GM12878 (cell line): ENCODE data around the gene CPB2. TPM values are rescaled to one million over a fixed set of nuclear protein-coding genes. Genes with fewer than 3 reads are reported as not detected.

Experiments used
- ATAC-seq: fragments of 200-7000 bp; cut with Tn5 transposase; 3 replicates; pipeline ENCODE4 v1.9.1; 2020; ENCODE audit warnings: mild to moderate bottlenecking, moderate library complexity
- BruUV-seq: library from RNA; stranded (reverse); fragments of 400-500 nt; replicated peaks from 2 replicates; lab custom pipeline; 2021; lab: Mats Ljungman, UMichigan
- CTCF ChIA-PET: fragments of 300-600 bp; sonication (Branson Sonifier 250); formaldehyde crosslinking; extraction: SDS; loops from one replicate; lab custom pipeline; 2021; ENCODE audit warnings: inconsistent platforms; lab: Yijun Ruan, JAX
- POLR2A ChIA-PET: fragments of 350-600 bp; formaldehyde crosslinking; extraction: SDS; loops from one replicate; lab custom pipeline; 2021; ENCODE audit warnings: inconsistent platforms; lab: Charles Lee
- RAD21 ChIA-PET: fragments of 300-600 bp; sonication (Branson Sonifier 250); formaldehyde crosslinking; loops from one replicate; lab custom pipeline; 2023; ENCODE audit warnings: antibody characterized with exemption; ENCODE audit not compliant: unreplicated experiment; lab: Charles Lee
- SMC1A ChIA-PET: fragments of 300-600 bp; sonication (Branson Sonifier 250); formaldehyde crosslinking; loops from one replicate; lab custom pipeline; 2023; ENCODE audit not compliant: unreplicated experiment, uncharacterized antibody; lab: Charles Lee
- DNase-seq: peaks from one replicate; pipeline ENCODE4 v3.0.0-alpha.2; 2011; ENCODE audit warnings: low read depth, low spot score
- FAIRE-seq: peaks from 3 replicates; lab custom pipeline; 2011; peaks lifted over from hg19 to GRCh38; lab: Jason Lieb, UNC
- H2AFZ ChIP-seq: 2 replicates; pipeline ENCODE4 v1.6.0; 2011; ENCODE audit warnings: low read depth, low read length, control low read depth; ENCODE audit not compliant: control insufficient read depth
- H3K27ac ChIP-seq: 2 replicates; pipeline ENCODE4 v1.5.1; 2011; ENCODE audit warnings: control low read depth; ENCODE audit not compliant: control insufficient read depth, insufficient read depth
- H3K27me3 ChIP-seq, 2 experiments: replicated peaks in 1 of 2; 2 replicates each; pipeline versions ENCODE4 v1.6.0 to v1.6.1; 2011; ENCODE audit warnings: low read length in 1 of 2; ENCODE audit not compliant: control insufficient read depth in 2 of 2, insufficient read depth in 2 of 2
- H3K36me3 ChIP-seq, 2 experiments: 2 replicates each; pipeline ENCODE4 v1.5.1; 2011; ENCODE audit warnings: low read length in 1 of 2; ENCODE audit not compliant: control insufficient read depth in 2 of 2, insufficient read depth in 2 of 2
- H3K4me1 ChIP-seq: 2 replicates; pipeline ENCODE4 v1.6.1; 2011; ENCODE audit warnings: mild to moderate bottlenecking, low read length, moderate library complexity, mixed read lengths; ENCODE audit not compliant: control insufficient read depth, insufficient read depth
- H3K4me2 ChIP-seq: 2 replicates; pipeline ENCODE4 v1.6.0; 2011; ENCODE audit warnings: control low read depth; ENCODE audit not compliant: control insufficient read depth, insufficient read depth
- H3K4me3 ChIP-seq: fragments of 200-600 bp; sonication (generic); 2 replicates; pipeline ENCODE4 v1.5.1; 2016
- H3K79me2 ChIP-seq: 2 replicates; pipeline ENCODE4 v1.6.0; 2011; ENCODE audit warnings: low read length; ENCODE audit not compliant: control insufficient read depth, insufficient read depth
- H3K9ac ChIP-seq: 2 replicates; pipeline ENCODE4 v1.8.0; 2011; ENCODE audit warnings: low read length, control low read depth, mixed read lengths; ENCODE audit not compliant: control insufficient read depth, insufficient read depth
- H3K9me3 ChIP-seq: replicated peaks from 3 replicates; pipeline ENCODE4 v1.5.1; 2011; ENCODE audit warnings: mild to moderate bottlenecking, low read length; ENCODE audit not compliant: control insufficient read depth, insufficient read depth
- H4K20me1 ChIP-seq: 2 replicates; pipeline ENCODE4 v1.6.0; 2011; ENCODE audit not compliant: control insufficient read depth, insufficient read depth
- GABPA ChIP-seq: IDR thresholded peaks from 2 replicates; pipeline ENCODE4 v1.6.1; 2014; ENCODE audit warnings: antibody characterized with exemption, low read depth, mild to moderate bottlenecking, inconsistent platforms
- JUND ChIP-seq: IDR thresholded peaks from 2 replicates; pipeline ENCODE4 v1.6.1; 2012; ENCODE audit warnings: low read depth, mild to moderate bottlenecking, low read length, improper control_type of control experiment, moderate library complexity
- RB1 ChIP-seq: fragments of 450-650 bp; formaldehyde crosslinking; IDR thresholded peaks from 2 replicates; pipeline ENCODE4 v1.6.1; 2017; ENCODE audit warnings: mild to moderate bottlenecking, borderline replicate concordance
- ZBED1 ChIP-seq: IDR thresholded peaks from 2 replicates; pipeline ENCODE4 v1.6.1; 2016; ENCODE audit warnings: borderline replicate concordance
- WGBS: methylation state at CpG from one replicate; pipeline ENCODE4 v1.1.6; 2016; ENCODE audit warnings: low lambda C conversion rate; ENCODE audit not compliant: insufficient replicate concordance, insufficient coverage; ENCODE audit errors: missing lambda C conversion rate; 5-methylcytosine and 5-hydroxymethylcytosine counted together
- in situ Hi-C: fragments of 300-500 bp; cut with MboI; formaldehyde crosslinking; loops from 9 replicates; pipeline ENCODE4 v1.14.3; 2018; ENCODE audit warnings: mixed read lengths
- intact Hi-C: fragments of 100-400 bp; cut with micrococcal nuclease; formaldehyde crosslinking; loops from one replicate; pipeline ENCODE4 v1.14.2; 2022; ENCODE audit not compliant: unreplicated experiment
- polyA plus RNA-seq, 11 experiments: library from polyadenylated mRNA; depleted of rRNA in 4 of 11; unstranded in 6 of 11; stranded (reverse) in 5 of 11; fragments of >200 nt; fragmentation: Nextera tagmentation in 4 of 11; fragmentation: Illumina TruSeq in 1 of 11; extraction: Ambion mirVana in 4 of 11; extraction: Trizol in 1 of 11; gene quantifications; 1 replicate in 1 of 11; 2 replicates in 10 of 11; pipeline versions ENCODE4 v1.2.1 to v1.2.3, GENCODE V29; 2011 to 2016; ENCODE audit warnings: inconsistent platforms in 2 of 11, missing spikeins in 2 of 11, low read depth in 1 of 11
- total RNA-seq, 4 experiments: library from RNA; depleted of rRNA in 3 of 4; stranded (reverse); fragments of >200 nt in 3 of 4; fragmentation: Illumina TruSeq in 1 of 4; extraction: Trizol in 1 of 4; gene quantifications; 2 replicates each; pipeline versions ENCODE4 v1.2.1 to v1.2.3, GENCODE V29; 2013 to 2021
- TF ChIP-seq, protein P1 (sequence below): fragments of 450-650 bp; IDR thresholded peaks from 2 replicates; pipeline ENCODE4 v1.6.1; 2017; ENCODE audit warnings: borderline replicate concordance
- TF ChIP-seq, protein P2 (sequence below): IDR thresholded peaks from 2 replicates; pipeline ENCODE4 v1.6.1; 2012; ENCODE audit warnings: low read depth, low read length, improper control_type of control experiment
- TF ChIP-seq, protein P3 (sequence below): fragments of 450-650 bp; IDR thresholded peaks from 2 replicates; pipeline ENCODE4 v1.6.1; 2016; ENCODE audit warnings: mild to moderate bottlenecking

Gene CPB2
- total and polyA plus RNA-seq, 10 of the 15 experiments (the other 5 are each of a cell fraction or from before 2014, with no cell fraction given), result 0.05 to 0.87 (median 0.13) TPM; not detected in 3

DNA sequence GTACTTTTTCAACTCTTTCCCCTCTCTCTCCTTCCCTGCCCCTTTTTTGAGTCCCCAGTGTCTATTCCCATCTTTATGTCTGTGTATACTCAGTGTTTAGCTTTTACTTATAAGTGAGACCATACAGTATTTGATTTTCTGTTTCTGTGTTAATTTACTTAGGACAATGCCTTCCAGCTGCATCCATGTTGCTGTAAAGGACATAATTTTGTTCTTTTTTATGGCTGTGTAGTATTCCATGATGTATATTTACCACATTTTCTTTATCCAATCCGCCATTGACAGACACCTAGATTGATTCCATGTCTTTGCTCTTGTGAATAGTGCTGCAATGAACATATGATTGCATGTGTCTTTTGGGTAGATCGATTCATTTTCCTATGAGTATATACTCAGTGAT lies 41.5 kb downstream of the CPB2 start:
- intact Hi-C loops, result no loop called here
- Histone ChIP-seq H3K36me3 (no peaks in the 10 kb centered on the region; a peak in 1 of 4 replicates), H2AFZ (no peak overlapping the region), H3K4me2 (no peak overlapping the region), H3K9ac (no peak overlapping the region), H3K27me3 (no peaks in the 10 kb centered on the region)
- SMC1A ChIA-PET, result interaction anchor here (0.6 to 1.7 kb wide), 3 partner anchors 9 to 190 kb away, joined by 4 to 6 read pairs (median 5); partner anchors contain the start of gene ZC3H13
- FAIRE-seq, result no peak
- no TSS peak for BruUV-seq
- ATAC-seq, result no peak
- TF ChIP-seq JUND (no peak), ZBED1 (no peak), RB1 (no peak), GABPA (no peak)
- TF ChIP-seq, protein P1, sequence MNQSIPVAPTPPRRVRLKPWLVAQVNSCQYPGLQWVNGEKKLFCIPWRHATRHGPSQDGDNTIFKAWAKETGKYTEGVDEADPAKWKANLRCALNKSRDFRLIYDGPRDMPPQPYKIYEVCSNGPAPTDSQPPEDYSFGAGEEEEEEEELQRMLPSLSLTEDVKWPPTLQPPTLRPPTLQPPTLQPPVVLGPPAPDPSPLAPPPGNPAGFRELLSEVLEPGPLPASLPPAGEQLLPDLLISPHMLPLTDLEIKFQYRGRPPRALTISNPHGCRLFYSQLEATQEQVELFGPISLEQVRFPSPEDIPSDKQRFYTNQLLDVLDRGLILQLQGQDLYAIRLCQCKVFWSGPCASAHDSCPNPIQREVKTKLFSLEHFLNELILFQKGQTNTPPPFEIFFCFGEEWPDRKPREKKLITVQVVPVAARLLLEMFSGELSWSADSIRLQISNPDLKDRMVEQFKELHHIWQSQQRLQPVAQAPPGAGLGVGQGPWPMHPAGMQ, result no peak
- TF ChIP-seq, protein P2, sequence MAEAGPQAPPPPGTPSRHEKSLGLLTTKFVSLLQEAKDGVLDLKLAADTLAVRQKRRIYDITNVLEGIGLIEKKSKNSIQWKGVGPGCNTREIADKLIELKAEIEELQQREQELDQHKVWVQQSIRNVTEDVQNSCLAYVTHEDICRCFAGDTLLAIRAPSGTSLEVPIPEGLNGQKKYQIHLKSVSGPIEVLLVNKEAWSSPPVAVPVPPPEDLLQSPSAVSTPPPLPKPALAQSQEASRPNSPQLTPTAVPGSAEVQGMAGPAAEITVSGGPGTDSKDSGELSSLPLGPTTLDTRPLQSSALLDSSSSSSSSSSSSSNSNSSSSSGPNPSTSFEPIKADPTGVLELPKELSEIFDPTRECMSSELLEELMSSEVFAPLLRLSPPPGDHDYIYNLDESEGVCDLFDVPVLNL, result no peak
- TF ChIP-seq, protein P3, sequence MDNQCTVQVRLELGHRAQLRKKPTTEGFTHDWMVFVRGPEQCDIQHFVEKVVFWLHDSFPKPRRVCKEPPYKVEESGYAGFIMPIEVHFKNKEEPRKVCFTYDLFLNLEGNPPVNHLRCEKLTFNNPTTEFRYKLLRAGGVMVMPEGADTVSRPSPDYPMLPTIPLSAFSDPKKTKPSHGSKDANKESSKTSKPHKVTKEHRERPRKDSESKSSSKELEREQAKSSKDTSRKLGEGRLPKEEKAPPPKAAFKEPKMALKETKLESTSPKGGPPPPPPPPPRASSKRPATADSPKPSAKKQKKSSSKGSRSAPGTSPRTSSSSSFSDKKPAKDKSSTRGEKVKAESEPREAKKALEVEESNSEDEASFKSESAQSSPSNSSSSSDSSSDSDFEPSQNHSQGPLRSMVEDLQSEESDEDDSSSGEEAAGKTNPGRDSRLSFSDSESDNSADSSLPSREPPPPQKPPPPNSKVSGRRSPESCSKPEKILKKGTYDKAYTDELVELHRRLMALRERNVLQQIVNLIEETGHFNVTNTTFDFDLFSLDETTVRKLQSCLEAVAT, result no peak
- TF ChIP-seq, all 136 proteins: peak for 0
- in situ Hi-C loops, result no loop called here
- WGBS, result 95% methylated on average over 2 of the region's 2 CpGs
- ChIA-PET CTCF (interaction anchor here (0.9 kb wide), 1 partner anchor 32 kb away, joined by 3 read pairs; no protein-coding TSS in a partner anchor), RAD21 (no interaction called here), POLR2A (no interaction called here)
- H4K20me1 ChIP-seq, result no peaks in the 10 kb centered on the region
- H3K9me3 ChIP-seq, result no peaks in the 10 kb centered on the region
- H3K79me2 ChIP-seq, result no peaks in the 10 kb centered on the region
- H3K4me3 ChIP-seq, result no peak overlapping the region
- no peaks in the 10 kb centered on the region for H3K4me1 ChIP-seq
- DNase-seq, result no peak
- no peak overlapping the region for H3K27ac ChIP-seq
